Measurements from ENCODE around the gene IGSF23.
A peak's percentile ranks its signal among the peaks of the same experiment; 100 is the strongest.

IGSF23 gene, protein sequence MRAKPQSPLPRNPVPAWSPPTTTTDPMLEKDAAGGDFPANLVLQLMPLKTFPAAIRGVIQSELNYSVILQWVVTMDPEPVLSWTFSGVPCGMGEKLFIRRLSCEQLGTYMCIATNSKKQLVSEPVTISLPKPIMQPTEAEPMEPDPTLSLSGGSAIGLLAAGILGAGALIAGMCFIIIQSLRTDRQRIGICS

DNA sequence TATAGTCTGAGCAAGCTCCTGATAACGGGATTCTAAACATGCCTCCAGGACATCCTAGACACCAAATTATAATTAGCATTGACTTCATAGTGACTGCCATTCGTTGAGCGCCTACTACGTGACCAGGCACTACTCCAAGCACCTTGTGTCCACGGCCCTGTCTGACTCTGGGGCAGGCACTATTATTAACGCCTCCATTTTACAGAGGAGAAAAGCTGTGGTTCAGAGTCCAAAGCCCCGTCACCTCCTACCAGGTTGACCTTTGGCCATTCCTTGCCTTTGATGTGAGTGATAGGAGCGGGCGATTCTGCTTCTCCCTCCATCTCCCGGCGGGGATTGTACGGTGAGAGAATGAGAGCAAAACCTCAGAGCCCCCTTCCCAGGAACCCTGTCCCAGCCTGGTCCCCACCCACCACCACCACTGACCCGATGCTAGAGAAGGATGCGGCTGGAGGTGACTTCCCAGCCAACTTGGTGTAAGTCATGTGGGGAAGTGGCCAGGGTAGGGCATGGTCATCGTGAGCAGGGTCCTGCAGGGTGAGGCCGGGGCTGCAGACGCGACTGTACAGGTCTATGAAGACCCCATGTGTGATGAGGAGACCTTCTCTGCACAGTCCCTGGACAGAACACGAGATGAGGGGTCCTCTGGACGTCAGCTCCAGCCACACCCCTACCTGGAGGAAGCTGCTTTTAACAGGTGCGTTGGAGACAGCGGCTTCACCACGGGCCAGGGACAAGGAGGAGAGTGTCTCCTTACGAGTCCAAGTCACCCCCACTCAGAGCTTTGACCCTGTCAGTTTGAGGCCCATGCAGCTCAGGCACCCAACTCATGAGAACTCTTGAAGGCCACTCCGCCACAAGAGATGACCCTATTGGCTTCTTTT lies at the start of gene IGSF23:
Gene IGSF23, plus strand, starts transcription at position 269 of the 884 bp plus-strand sequence. Its CDS starts 83 bp downstream, at position 352.
- no peak for DNase-seq (ENCODE audit: low read depth in 2 of 2)

- DNase-seq (ENCODE audit: low read depth in 2 of 2) = no peak
Measured at GRCh38 chr19:44566984-44567383, 46.4 kb upstream of the IGSF23 start.

DNA sequence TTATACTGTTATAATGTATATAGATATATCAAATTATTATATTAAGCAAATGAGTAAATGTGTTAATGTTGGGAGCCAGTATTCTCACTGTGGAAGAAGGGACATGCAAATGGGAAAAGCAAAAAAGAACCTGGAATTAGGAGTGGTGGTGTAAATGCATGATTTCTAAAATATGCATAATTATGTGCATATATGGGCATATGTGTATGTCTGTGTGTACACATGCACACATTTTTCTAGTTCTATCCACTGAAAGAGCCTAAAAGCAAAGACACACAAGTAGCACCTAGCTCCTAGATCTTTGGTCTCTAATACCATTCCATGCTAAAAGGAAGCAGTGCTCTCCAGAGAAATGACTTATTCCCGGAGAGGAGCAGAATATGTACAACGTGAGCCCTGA lies 45.6 kb upstream of the IGSF23 start:
- no peak for DNase-seq (ENCODE audit: low read depth in 2 of 2)

DNA sequence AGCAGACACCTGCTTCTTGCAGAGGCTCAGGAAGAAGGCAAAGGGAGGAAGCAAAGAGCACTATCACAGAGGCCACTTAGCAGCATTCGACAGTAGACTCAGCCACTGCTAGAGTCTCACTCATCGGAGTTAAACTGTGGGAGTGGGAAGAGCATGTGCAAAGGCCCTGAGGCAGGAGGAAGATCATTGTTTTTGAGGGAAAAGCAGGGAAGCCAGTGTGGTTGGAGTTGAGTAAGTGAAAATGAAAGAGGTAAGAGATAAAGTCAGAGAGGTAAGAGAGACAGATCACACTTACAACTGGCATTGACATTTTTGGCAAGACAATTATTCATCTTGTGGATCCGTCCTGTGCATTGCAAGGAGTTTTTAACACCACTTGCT lies 42.8 kb upstream of the IGSF23 start:
- DNase-seq (ENCODE audit: low read depth in 2 of 2) = no peak

DNA sequence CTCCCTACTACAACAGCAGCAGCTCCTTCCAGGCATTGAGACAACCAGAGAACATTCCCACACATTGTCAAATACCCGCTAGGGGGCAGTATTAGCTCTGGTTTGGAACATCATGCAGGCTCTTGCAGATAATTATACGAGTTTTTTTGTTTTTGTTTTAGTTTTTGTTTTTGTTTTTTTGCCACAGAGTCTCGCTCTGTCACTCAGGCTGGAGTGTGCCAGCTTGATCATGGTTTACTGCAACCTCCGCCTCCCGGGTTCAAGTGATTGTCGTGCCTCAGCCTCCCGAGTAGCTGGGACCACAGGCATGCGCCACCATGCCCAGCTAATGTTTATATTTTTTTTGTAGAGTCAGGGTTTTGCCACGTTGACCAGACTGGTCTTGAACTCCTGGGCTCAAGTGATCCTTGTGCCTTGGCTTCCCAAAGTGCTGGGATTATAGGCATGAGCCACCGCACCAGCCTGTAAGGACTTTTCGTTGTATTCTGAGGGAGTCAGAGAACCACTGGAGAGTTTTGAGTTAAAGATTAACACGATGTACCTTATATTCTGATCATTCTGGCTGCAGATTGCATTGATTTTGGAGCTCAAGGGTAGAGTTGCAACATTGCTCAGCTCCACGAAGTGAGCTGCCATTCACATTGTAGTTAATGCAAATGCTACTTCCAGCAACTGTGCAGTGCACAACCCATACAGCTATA lies 42.2 kb upstream of the IGSF23 start:
- DNase-seq (ENCODE audit: low read depth in 2 of 2) = peak in 1 of 2 donors; percentile 30

DNA sequence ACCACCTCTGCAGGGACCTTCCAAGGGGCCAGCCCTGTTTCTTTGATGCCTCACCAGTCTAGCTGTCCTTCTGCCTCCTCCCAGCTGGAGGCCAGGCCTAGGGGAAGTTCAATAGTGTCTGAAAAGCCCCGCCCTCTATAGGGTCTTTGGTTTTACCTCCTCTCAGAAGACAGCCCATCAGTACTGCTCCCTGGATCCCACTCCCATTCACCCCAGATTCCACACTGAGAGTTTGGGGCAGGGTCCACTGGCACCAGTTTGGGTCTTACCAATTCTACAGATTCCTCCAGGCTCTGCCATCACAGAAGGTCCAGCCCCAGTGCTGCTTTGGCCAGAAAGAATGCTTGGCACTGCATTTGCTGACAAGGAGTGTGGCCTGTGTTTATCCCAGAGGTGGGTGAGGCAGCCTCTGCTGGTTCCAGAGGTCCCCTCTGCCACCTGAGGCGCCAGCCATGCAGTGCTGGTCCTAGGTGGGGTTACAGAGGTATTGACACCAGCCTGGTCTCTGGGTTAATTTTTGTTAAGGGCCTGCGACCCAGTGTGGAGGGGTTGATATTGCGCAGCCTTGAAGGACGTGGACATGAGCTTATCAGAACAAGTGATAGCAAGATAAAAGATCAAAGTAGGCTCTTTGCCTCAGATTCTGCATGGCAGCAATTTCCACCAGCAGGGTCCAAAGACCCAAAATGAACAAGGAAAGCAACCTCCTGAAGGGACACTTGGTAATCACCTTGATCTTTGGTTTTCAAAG lies 41.4 kb upstream of the IGSF23 start:
- DNase-seq (ENCODE audit: low read depth in 2 of 2) = no peak

GRCh38 chr19:44572581-44572900 lies 40.8 kb upstream of the IGSF23 start:
- DNase-seq (ENCODE audit: low read depth in 2 of 2) = no peak

DNA sequence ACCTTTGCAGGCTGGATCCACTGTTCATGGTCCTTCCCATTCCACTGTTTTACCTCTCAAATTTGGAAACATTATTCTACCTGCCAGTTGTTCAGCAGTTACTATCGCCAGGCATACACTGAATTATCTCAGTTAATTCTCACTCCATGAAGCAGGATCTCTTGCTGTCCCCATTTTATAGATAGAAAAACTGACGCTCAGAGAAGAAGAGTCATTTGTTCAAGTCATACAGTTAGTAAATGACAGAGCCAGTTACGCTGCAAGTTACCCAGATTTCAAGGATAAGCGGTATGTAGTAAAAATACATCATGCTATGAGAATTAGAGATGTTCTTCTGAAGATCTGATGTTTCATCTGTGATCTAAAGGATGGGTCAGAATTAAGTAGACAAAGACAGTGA lies 40.2 kb upstream of the IGSF23 start:
- DNase-seq (ENCODE audit: low read depth in 2 of 2) = no peak

DNA sequence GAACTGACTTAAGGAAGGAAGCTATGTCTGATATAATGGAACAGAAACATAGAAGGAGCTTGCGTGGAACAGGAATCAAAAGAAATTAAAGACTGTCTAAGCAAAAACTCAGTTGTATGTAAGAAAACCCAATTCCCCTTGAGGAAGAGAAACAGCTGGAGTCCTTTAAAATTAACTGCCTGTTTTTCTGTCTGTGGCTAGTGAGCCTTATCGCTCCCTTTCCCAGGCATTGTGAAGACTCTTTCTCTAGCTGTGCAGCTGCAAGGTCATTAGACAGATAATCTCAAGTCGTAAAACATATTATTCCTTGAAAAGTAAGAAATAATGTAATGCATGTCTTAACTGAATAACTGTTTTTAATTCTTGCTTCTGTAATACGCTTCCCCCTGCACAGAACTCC lies 39.7 kb upstream of the IGSF23 start:
- DNase-seq (ENCODE audit: low read depth in 2 of 2) = no peak

GRCh38 chr19:44574186-44574950 lies 39.0 kb upstream of the IGSF23 start:
- no peak for DNase-seq (ENCODE audit: low read depth in 2 of 2)

DNA sequence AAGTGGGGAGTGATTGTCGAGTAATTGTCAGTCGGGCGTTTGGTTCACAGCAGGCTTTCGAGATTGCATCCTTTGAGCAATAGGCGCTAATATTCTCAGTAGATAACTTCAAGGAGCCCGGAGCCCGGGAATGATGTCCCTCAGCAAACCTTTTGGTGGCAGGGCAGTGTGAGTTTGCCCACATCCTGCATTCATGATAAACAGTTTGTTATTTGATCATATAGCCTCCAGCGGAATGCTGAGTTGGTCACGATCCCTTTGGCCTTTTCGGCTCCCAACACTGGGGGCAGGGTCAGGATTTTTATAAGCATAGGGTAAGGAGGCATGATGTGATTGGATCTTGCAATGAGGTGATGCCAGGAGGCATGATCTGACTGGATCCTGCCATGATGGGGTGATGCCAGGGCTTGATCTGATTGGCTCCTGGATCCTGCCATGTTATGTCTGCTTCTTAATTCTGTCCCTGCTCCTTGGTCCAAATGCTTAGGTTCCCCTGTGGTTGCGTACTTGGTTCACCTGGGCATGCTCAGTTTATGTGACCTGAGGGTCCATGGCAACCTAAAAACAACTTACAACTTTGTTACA lies 38.2 kb upstream of the IGSF23 start:
- no peak for DNase-seq (ENCODE audit: low read depth in 2 of 2)

- DNase-seq (ENCODE audit: low read depth in 2 of 2) = no peak
Measured at GRCh38 chr19:44576843-44577565, 36.4 kb upstream of the IGSF23 start.

GRCh38 chr19:44577566-44577874 lies 35.8 kb upstream of the IGSF23 start:
- DNase-seq (ENCODE audit: low read depth in 2 of 2) = no peak

DNA sequence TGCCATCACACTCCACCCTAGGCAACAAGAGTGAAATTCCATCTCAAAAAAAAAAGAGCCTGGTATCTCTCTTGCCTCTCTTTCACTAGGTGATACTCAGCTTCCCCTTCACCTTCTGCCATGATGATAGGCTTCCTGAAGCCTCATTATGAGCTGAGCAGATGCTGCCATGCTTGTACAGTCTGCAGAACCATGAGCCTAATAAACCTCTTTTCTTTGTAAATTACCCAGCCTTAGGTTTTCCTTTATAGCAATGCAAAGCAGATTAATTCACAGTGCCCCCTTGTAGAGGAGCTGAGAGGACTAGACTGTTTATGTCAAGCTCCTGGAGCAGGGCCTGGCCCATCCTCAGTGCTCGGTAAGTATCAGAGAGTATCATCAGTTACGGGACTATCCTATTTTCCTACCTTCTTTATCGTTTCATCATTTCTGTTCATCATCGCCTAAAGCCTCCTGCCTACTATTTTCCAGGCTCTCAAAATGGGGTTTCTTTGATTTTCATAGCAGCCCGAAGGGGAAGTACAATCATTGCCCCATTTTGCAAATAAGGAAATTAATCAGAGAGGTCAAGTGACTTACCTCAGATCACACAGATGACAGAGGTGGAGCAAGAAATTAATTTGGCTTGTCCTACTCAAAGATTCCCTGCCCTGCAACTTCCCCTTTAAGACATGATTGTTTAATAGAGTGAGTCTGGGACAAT lies 33.5 kb upstream of the IGSF23 start:
- DNase-seq (ENCODE audit: low read depth in 2 of 2) = no peak

DNA sequence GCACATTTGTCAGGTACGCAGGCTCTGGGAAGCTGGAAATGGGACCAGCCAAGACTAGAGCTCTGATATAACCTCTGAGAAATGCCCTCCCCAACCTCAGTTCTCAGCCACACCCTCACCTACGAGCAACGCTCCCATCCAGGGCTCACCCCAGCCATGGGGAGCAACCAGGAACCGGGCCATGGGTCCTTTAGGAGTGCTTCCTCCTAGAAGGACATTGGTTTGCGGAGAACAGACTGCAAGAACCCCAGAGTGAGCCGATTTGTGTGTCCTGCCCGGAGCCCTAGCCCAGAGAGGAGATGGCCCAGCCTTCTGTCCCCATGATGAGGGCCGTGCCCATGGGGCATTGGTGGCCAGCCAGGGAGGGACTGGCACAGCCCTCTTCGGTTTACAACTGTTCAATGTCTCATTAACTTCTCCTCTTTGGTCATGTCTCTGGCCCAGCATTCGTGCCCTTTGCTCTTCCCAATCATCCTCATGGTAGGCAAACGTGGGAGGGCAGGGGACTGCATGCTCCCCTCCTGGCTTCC lies 32.9 kb upstream of the IGSF23 start:
- DNase-seq (ENCODE audit: low read depth in 2 of 2) = no peak

- DNase-seq (ENCODE audit: low read depth in 2 of 2) = no peak
Measured at GRCh38 chr19:44581288-44581687, 32.1 kb upstream of the IGSF23 start.

DNA sequence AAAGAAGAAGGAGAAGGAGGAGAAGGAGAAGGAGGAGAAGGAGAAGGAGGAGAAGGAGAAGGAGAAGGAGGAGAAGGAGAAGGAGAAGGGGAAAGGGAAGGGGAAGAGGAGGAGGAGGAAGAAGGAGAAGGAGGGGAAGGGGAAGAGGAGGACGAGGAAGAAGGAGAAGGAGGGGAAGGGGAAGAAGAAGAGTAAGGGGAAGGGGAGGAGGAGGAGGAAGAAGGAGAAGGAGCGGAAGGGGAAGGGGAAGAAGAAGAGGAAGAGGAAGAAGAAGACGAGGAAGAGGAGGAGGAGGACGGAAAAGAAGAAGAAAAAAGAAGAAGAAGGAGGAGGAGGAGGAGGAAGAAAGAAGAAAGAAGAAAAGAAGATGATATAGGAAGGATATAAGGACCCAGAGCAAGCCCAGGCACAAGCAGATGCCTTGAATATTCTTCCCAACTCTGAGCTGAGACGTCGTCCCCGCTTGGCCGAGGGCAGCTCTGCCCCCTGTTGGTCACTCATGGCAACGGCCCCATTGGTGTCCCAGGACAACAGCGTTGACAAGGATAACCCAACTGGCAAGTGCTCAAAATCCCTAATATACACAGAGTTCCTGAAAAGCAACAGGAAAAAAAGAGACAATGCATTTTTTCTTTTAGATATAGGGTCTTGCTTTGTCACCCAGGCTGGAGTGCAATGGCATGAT lies 30.6 kb upstream of the IGSF23 start:
- DNase-seq (ENCODE audit: low read depth in 2 of 2) = peak in 1 of 2 donors; percentile 9

DNA sequence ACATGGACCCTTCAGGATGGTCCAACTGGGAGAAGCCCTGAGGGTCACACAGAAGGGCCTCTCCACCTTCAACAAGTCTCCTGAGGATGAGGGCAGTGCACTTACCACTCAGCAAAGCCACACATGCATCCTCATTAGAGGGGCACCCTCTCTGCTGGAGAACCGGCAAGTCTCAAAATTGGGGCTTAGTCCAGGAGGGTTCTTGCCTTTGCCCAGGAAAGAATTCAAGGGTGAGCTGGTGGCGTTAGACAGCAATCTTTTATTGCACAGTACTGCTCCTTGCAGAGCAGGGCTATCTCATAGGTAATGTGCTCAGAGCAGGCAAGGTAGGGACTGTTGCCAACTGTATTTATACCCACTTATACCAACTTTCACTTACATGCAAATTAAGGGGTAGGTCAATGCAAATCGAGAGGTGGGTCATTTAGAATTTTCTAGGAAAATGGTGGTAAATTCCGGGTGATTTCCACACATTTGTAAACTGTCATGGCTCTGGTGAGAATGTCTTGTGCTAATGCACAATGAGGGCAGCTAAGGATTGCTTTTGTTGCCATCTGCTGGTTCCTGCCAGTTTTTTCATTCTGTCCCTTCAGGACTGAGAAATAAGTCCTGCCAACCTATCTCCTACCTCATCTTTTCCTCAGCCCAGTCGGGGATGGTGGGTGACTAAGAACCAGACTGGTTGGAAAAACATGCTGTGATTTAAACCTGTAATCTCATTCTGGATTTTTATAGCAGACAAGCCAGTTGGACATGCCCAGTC lies 27.8 kb upstream of the IGSF23 start:
- no peak for DNase-seq (ENCODE audit: low read depth in 2 of 2)
